HepG2 (cell line): ENCODE data around the gene SAPCD2. TPM values are rescaled to one million over a fixed set of nuclear protein-coding genes. Genes with fewer than 3 reads are reported as not detected.

Experiments used
- ADNP ChIP-seq: sonication (generic); formaldehyde crosslinking; IDR thresholded peaks from 2 replicates; pipeline ENCODE4 v1.4.0; 2020; ENCODE audit warnings: missing genetic modification reagents
- ARHGAP35 ChIP-seq: sonication (generic); formaldehyde crosslinking; IDR thresholded peaks from 2 replicates; pipeline ENCODE4 v1.9.0; 2022; ENCODE audit warnings: mild to moderate bottlenecking, inconsistent platforms, moderate library complexity, missing genetic modification reagents, borderline replicate concordance
- ATF2 ChIP-seq: sonication (generic); formaldehyde crosslinking; IDR thresholded peaks from 2 replicates; pipeline ENCODE4 v1.4.0; 2020; ENCODE audit warnings: missing genetic modification reagents
- E2F1 ChIP-seq: sonication (generic); formaldehyde crosslinking; IDR thresholded peaks from 2 replicates; pipeline ENCODE4 v1.5.0; 2020; ENCODE audit warnings: missing genetic modification reagents
- MAF1 ChIP-seq: sonication (generic); formaldehyde crosslinking; IDR thresholded peaks from 2 replicates; pipeline ENCODE4 v1.5.0; 2020; ENCODE audit warnings: missing genetic modification reagents, borderline replicate concordance
- MED1 ChIP-seq: sonication (generic); formaldehyde crosslinking; IDR thresholded peaks from 2 replicates; pipeline ENCODE4 v1.4.0; 2020; ENCODE audit warnings: missing genetic modification reagents
- NFKB2 ChIP-seq: sonication (generic); formaldehyde crosslinking; IDR thresholded peaks from 2 replicates; pipeline ENCODE4 v1.4.0; 2020; ENCODE audit warnings: missing genetic modification reagents, borderline replicate concordance
- ZNF337 ChIP-seq: sonication (generic); formaldehyde crosslinking; IDR thresholded peaks from 2 replicates; pipeline ENCODE4 v1.5.1; 2020; ENCODE audit warnings: missing genetic modification reagents, low read depth, mild to moderate bottlenecking, borderline replicate concordance
- ZNF407 ChIP-seq: sonication (generic); formaldehyde crosslinking; IDR thresholded peaks from one replicate; pipeline ENCODE4 v1.5.1; 2020; ENCODE audit warnings: mild to moderate bottlenecking, missing genetic modification reagents; ENCODE audit errors: not compliant biosample characterization
- ZNF432 ChIP-seq: sonication (generic); formaldehyde crosslinking; IDR thresholded peaks from 2 replicates; pipeline ENCODE4 v1.5.0; 2020; ENCODE audit warnings: missing genetic modification reagents, mild to moderate bottlenecking, borderline replicate concordance
- ZNF562 ChIP-seq: sonication (generic); formaldehyde crosslinking; IDR thresholded peaks from 2 replicates; pipeline ENCODE4 v1.8.0; 2022; ENCODE audit warnings: missing genetic modification reagents, borderline replicate concordance
- ZNF576 ChIP-seq: sonication (generic); formaldehyde crosslinking; IDR thresholded peaks from 2 replicates; pipeline ENCODE4 v1.4.0; 2020; ENCODE audit warnings: mild to moderate bottlenecking, missing genetic modification reagents
- ZNF83 ChIP-seq: sonication (generic); formaldehyde crosslinking; IDR thresholded peaks from 2 replicates; pipeline ENCODE4 v1.4.0; 2020; ENCODE audit warnings: missing genetic modification reagents, mild to moderate bottlenecking, borderline replicate concordance
- ZSCAN12 ChIP-seq: sonication (generic); formaldehyde crosslinking; IDR thresholded peaks from 2 replicates; pipeline ENCODE4 v1.9.0; 2021; ENCODE audit warnings: mild to moderate bottlenecking, missing genetic modification reagents
- ZSCAN5A ChIP-seq: sonication (generic); formaldehyde crosslinking; IDR thresholded peaks from 2 replicates; pipeline ENCODE4 v1.8.0; 2022; ENCODE audit warnings: mild to moderate bottlenecking, missing genetic modification reagents, borderline replicate concordance
- polyA plus RNA-seq, 8 experiments: library from polyadenylated mRNA; depleted of rRNA in 3 of 8; stranded (reverse) in 7 of 8; unstranded in 1 of 8; fragments of >200 nt; fragmentation: Illumina TruSeq in 4 of 8; extraction: Trizol in 4 of 8; gene quantifications; 2 replicates each; pipeline versions ENCODE4 v1.2.1 to v1.2.3, GENCODE V29; 2011 to 2016; ENCODE audit warnings: low read depth in 4 of 8, missing spikeins in 1 of 8, mixed read lengths in 1 of 8; ENCODE audit not compliant: insufficient read depth in 1 of 8
- total RNA-seq, 5 experiments: library from RNA; depleted of rRNA; stranded (reverse); fragments of >200 nt; fragmentation: Illumina TruSeq; extraction: Trizol; gene quantifications; 2 replicates each; pipeline ENCODE4 v1.2.3, GENCODE V29; 2016; ENCODE audit warnings: low read depth in 1 of 5

SAPCD2 gene
- total and polyA plus RNA-seq, 2 of the 13 experiments (the other 11 are each of a cell fraction or from before 2014, with no cell fraction given), result 21.9 to 42.8 TPM

- TF ChIP-seq ZNF407 (CRISPR knock-in tag) (no peak), ZNF576 (CRISPR knock-in tag) (0 out of 2 replicates have a peak, but pooled peaks have one; percentile 33), ZNF83 (no peak; the same call in 1 of the 2 replicates), ZNF337 (CRISPR knock-in tag) (no peak), NFKB2 (peak; percentile 32; the same call in 1 of the 2 replicates), ZSCAN12 (no peak), MED1 (CRISPR knock-in tag) (peak; percentile 27; the same call in 1 of the 2 replicates), ADNP (CRISPR knock-in tag) (no peak), ARHGAP35 (CRISPR knock-in tag) (no peak), ZNF562 (no peak), ZNF432 (CRISPR knock-in tag) (no peak), MAF1 (CRISPR knock-in tag) (no peak), ZSCAN5A (CRISPR knock-in tag) (no peak), ATF2 (CRISPR knock-in tag) (0 out of 2 replicates have a peak, but pooled peaks have one; percentile 24), E2F1 (0 out of 2 replicates have a peak, but pooled peaks have one; percentile 24)
These were observed 6.1 kb downstream of the SAPCD2 start (continued) for GRCh38 chr9:137064027-137064879.
